ENCODE measurements around the gene PLD1. TPM values are rescaled to one million over a fixed set of nuclear protein-coding genes. Genes with fewer than 3 reads are reported as not detected.
A peak's percentile ranks its signal among the peaks of the same experiment; 100 is the strongest.
"Not testable (repeated sequence)": the region's sequence is repeated elsewhere in the genome, so short reads cannot be mapped to it uniquely, and the experiment has no call there.

Gene PLD1
- 0.89 and 0.93 TPM in 2 replicates for total RNA-seq
- long read RNA-seq, result 0 reads

GRCh38 chr3:171809861-171810628 is at the start of gene PLD1:
Gene PLD1 (minus strand): TSS chr3:171810483. CDS start chr3:171738051, 72,432 bp downstream.
- H3K9me3 Mint-ChIP-seq, result no peaks in the 10 kb centered on the region
- no peak for TF ChIP-seq CTCF (conservative IDR thresholded peaks at IDR 0.05)
- no peak within 1 kb of the TSS for H3K27ac Mint-ChIP-seq (ENCODE audit: unreplicated experiment)
- H3K4me3 Mint-ChIP-seq, result peak within 1 kb of the TSS; percentile 84
- peaks cover 36% of the 10 kb centered on the region for H3K27me3 Mint-ChIP-seq (ENCODE audit: low read depth)
- H3K4me1 Mint-ChIP-seq, result peaks cover 14% of the 10 kb centered on the region
- peak; percentile 34 for DNase-seq (ENCODE audit: low read depth, low spot score)
- H3K36me3 Mint-ChIP-seq (ENCODE audit: low read depth), result no peaks in the 10 kb centered on the region

GRCh38 chr3:171858770-171859169 is 48.5 kb upstream of the PLD1 start:
- not testable (repeated sequence) for DNase-seq (ENCODE audit: low read depth, low spot score); H3K27me3 Mint-ChIP-seq (ENCODE audit: low read depth); H3K4me3 Mint-ChIP-seq; H3K27ac Mint-ChIP-seq (ENCODE audit: unreplicated experiment)
- Mint-ChIP-seq H3K9me3 (peaks cover 15% of the 10 kb centered on the region), H3K36me3 (ENCODE audit: low read depth) (peaks cover 19% of the 10 kb centered on the region), H3K4me1 (peaks cover 12% of the 10 kb centered on the region)

GRCh38 chr3:171854649-171855305 is 44.5 kb upstream of the PLD1 start:
- Mint-ChIP-seq H3K27me3 (ENCODE audit: low read depth) (no peaks in the 10 kb centered on the region), H3K4me3 (no peak overlapping the region), H3K9me3 (peaks cover 20% of the 10 kb centered on the region), H3K4me1 (peaks cover 16% of the 10 kb centered on the region), H3K27ac (ENCODE audit: unreplicated experiment) (no peak overlapping the region), H3K36me3 (ENCODE audit: low read depth) (peaks cover 29% of the 10 kb centered on the region)
- TF ChIP-seq CTCF (conservative IDR thresholded peaks at IDR 0.05), result no peak
- DNase-seq (ENCODE audit: low read depth, low spot score), result no peak

GRCh38 chr3:171851660-171852058 is 41.4 kb upstream of the PLD1 start:
- no peak for DNase-seq (ENCODE audit: low read depth, low spot score)
- Mint-ChIP-seq H3K4me1 (peaks cover 16% of the 10 kb centered on the region), H3K4me3 (no peak overlapping the region), H3K27me3 (ENCODE audit: low read depth) (no peaks in the 10 kb centered on the region), H3K9me3 (peaks cover 9% of the 10 kb centered on the region), H3K36me3 (ENCODE audit: low read depth) (peaks cover 18% of the 10 kb centered on the region), H3K27ac (ENCODE audit: unreplicated experiment) (no peak overlapping the region)
- TF ChIP-seq CTCF (conservative IDR thresholded peaks at IDR 0.05), result no peak

- Mint-ChIP-seq H3K4me1 (peaks cover 16% of the 10 kb centered on the region), H3K27me3 (ENCODE audit: low read depth) (no peaks in the 10 kb centered on the region), H3K27ac (ENCODE audit: unreplicated experiment) (no peak overlapping the region), H3K4me3 (no peak overlapping the region), H3K9me3 (peaks cover 9% of the 10 kb centered on the region), H3K36me3 (ENCODE audit: low read depth) (peaks cover 18% of the 10 kb centered on the region)
- no peak for TF ChIP-seq CTCF (conservative IDR thresholded peaks at IDR 0.05)
- DNase-seq (ENCODE audit: low read depth, low spot score), result no peak
Measured at GRCh38 chr3:171850960-171851659, 40.8 kb upstream of the PLD1 start.

Data from neural crest cell (in vitro differentiated cells).